ENCODE data around the gene ITGB5.

Gene ITGB5

DNA sequence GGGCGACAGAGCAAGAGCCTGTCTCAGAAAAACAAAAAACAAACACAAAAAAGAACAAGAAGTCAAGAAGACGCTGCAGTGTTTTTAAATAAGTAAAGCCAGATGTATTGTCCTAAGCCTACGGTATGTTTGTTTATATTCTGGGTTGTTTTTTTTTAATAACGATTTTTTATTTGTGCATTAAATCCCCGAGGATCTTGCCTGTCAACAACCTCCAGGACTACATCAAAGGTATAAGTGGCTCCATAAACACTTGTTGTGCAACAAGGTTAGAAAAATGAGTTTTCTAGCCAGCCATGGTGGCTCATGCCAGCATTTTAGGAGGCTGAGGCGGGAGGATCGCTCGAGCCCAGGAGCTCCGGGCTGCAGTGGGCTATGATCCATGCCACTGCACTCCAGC is 26.1 kb downstream of the ITGB5 start:
- H3K4me3 ChIP-seq (ENCODE audit: control insufficient read depth, low read depth, low read length) = no peak overlapping the region
- TF ChIP-seq, protein P1, sequence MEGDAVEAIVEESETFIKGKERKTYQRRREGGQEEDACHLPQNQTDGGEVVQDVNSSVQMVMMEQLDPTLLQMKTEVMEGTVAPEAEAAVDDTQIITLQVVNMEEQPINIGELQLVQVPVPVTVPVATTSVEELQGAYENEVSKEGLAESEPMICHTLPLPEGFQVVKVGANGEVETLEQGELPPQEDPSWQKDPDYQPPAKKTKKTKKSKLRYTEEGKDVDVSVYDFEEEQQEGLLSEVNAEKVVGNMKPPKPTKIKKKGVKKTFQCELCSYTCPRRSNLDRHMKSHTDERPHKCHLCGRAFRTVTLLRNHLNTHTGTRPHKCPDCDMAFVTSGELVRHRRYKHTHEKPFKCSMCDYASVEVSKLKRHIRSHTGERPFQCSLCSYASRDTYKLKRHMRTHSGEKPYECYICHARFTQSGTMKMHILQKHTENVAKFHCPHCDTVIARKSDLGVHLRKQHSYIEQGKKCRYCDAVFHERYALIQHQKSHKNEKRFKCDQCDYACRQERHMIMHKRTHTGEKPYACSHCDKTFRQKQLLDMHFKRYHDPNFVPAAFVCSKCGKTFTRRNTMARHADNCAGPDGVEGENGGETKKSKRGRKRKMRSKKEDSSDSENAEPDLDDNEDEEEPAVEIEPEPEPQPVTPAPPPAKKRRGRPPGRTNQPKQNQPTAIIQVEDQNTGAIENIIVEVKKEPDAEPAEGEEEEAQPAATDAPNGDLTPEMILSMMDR (conservative IDR thresholded peaks at IDR 0.05; ENCODE audit: control insufficient read depth, insufficient read depth, low read depth, low read length) = no peak
- DNase-seq (ENCODE audit: low read depth) = peak; percentile 68

DNA sequence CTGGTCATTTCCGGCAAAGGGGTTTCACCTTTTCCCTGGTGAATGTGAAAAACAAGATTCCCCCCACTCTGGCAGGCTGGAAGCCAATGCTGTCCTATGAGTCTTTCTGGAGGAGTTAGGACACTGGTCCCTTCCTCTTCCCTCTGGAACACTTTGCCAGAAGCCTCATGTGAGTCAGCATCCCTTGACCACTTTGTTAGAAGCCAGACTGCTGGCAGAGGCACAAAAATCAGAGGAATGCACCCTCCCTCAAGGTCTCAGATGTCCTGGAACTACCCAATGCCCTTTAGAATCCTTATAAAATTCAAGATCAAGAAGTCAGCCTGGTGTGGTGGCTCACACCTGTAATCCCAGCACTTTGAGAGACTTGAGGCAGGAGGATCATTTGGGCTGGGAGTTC is 26.6 kb downstream of the ITGB5 start:
- H3K4me3 ChIP-seq (ENCODE audit: control insufficient read depth, low read depth, low read length) = no peak overlapping the region
- TF ChIP-seq, protein P1 (conservative IDR thresholded peaks at IDR 0.05; ENCODE audit: control insufficient read depth, insufficient read depth, low read depth, low read length) = no peak
- peak; percentile 97 for DNase-seq (ENCODE audit: low read depth)

GRCh38 chr3:124859025-124859424 is 28.1 kb downstream of the ITGB5 start:
- no peak overlapping the region for H3K4me3 ChIP-seq (ENCODE audit: control insufficient read depth, low read depth, low read length)
- TF ChIP-seq, protein P1 (conservative IDR thresholded peaks at IDR 0.05; ENCODE audit: control insufficient read depth, insufficient read depth, low read depth, low read length) = no peak
- DNase-seq (ENCODE audit: low read depth) = peak; percentile 92

- TF ChIP-seq, protein P1 (conservative IDR thresholded peaks at IDR 0.05; ENCODE audit: control insufficient read depth, insufficient read depth, low read depth, low read length) = no peak
- DNase-seq (ENCODE audit: low read depth) = peak; percentile 75
- H3K4me3 ChIP-seq (ENCODE audit: control insufficient read depth, low read depth, low read length) = no peak overlapping the region
These were observed 28.9 kb downstream of the ITGB5 start for GRCh38 chr3:124858275-124858674.

DNA sequence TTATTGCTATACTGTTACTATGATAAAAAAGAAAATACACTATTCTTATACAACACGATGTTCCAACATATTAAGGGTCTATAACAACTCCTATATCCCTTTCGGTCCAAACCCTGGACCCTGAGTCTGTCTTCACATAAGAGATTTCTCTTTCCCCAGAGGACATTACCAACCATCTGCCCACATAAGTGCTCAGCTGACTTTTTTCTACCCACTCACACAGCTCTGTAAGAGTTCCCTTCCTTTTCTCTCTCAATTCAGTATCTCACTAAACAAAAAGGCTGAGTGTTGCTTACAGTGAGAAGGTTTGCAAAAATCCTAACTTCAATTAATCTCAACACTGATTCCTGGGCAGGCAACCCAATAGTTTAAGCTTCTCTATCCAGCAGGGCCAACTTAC is 30.5 kb downstream of the ITGB5 start:
- no peak overlapping the region for H3K4me3 ChIP-seq (ENCODE audit: control insufficient read depth, low read depth, low read length)
- TF ChIP-seq, protein P1 (conservative IDR thresholded peaks at IDR 0.05; ENCODE audit: control insufficient read depth, insufficient read depth, low read depth, low read length) = no peak
- peak; percentile 31 for DNase-seq (ENCODE audit: low read depth)

DNA sequence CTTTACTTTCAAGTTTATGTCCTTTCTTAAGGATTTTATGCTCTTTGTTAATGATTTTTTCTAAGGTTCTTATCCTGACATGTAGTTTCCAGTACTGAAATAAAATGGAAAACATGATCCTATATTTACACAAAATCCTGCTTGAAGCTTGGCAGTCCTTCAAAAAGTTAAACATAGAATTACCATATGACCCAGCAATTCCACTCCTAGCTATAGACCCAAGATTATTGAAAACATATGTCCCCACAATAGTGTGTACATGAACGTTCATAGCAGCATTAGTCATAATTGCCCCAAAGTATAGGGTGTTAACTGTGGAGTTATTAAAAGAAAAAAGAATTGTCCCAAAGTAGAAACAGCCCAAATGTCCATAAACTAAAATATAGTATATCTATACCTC is 33.2 kb downstream of the ITGB5 start:
- TF ChIP-seq, protein P1 (conservative IDR thresholded peaks at IDR 0.05; ENCODE audit: control insufficient read depth, insufficient read depth, low read depth, low read length) = no peak
- DNase-seq (ENCODE audit: low read depth) = peak; percentile 79
- no peak overlapping the region for H3K4me3 ChIP-seq (ENCODE audit: control insufficient read depth, low read depth, low read length)

DNA sequence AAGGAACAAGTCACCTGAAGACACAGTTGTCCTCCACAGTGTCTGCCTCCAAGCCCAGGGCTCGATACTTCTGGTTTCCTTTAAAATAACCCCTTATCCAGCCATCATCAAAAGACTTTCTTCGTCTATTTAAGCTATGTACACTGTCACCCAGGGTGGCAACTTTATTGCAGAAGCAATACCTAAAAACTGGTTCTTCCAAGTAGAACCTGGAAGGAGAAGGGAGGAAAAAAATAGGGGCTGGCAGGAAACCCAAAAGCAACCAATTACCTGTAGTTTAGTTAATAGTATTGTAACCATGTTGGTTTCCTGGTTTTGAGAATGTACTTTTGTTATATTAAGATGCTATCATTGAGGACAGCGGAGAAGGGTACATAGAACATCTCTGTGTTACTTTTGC is 33.7 kb downstream of the ITGB5 start:
- TF ChIP-seq, protein P1 (conservative IDR thresholded peaks at IDR 0.05; ENCODE audit: control insufficient read depth, insufficient read depth, low read depth, low read length) = no peak
- H3K4me3 ChIP-seq (ENCODE audit: control insufficient read depth, low read depth, low read length) = no peak overlapping the region
- DNase-seq (ENCODE audit: low read depth) = no peak

All from fibroblast of mammary gland (primary cell).